ENCODE data around the gene HSPBAP1.

Gene HSPBAP1, protein sequence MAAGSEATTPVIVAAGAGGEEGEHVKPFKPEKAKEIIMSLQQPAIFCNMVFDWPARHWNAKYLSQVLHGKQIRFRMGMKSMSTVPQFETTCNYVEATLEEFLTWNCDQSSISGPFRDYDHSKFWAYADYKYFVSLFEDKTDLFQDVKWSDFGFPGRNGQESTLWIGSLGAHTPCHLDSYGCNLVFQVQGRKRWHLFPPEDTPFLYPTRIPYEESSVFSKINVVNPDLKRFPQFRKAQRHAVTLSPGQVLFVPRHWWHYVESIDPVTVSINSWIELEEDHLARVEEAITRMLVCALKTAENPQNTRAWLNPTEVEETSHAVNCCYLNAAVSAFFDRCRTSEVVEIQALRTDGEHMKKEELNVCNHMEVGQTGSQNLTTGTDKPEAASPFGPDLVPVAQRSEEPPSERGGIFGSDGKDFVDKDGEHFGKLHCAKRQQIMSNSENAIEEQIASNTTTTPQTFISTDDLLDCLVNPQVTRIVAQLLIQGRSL

DNA sequence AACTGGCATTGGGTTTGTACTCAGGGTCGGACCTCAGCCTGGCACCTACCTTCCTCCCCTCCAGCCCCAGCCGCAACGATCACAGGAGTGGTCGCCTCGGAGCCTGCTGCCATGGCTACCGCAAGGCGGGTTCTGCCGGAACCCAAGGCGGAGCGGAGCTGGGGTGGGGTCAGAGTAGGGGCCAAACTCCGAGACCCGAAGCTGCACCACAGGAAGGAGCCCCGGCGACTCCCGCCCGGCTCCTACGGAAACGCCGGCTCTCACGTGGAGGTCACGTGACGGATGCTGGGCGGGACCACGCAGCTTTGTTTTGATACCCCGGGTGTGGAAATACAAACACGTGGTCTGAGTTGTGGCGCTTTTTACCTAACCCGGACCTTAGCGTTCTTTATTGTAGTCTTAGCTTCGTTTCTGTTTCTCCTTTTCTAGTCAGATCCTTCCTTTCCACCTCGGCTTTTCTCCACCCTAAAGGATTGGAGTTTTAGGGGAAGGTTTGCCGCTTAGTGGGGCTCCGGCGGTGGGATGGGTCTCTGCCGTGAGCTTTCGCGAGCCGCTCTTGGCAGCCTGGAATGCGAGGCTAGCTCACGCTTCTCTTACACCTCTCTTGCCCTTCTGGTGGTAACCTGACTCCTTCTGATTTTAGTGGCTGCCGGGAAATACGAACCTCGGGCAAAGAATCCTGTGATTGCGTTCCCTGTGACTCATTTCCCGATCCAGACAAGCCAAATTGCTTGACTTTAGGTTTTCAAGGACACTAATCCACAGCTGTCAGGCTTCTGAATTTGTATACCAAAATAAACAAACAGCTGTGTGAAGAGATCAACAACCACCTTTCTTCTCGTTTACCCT lies at the start of gene HSPBAP1:
TSS of gene HSPBAP1 (minus strand) at position 264 of the 849 bp plus-strand sequence. CDS start at position 113, 151 bp downstream.
- TF ChIP-seq, protein P1, sequence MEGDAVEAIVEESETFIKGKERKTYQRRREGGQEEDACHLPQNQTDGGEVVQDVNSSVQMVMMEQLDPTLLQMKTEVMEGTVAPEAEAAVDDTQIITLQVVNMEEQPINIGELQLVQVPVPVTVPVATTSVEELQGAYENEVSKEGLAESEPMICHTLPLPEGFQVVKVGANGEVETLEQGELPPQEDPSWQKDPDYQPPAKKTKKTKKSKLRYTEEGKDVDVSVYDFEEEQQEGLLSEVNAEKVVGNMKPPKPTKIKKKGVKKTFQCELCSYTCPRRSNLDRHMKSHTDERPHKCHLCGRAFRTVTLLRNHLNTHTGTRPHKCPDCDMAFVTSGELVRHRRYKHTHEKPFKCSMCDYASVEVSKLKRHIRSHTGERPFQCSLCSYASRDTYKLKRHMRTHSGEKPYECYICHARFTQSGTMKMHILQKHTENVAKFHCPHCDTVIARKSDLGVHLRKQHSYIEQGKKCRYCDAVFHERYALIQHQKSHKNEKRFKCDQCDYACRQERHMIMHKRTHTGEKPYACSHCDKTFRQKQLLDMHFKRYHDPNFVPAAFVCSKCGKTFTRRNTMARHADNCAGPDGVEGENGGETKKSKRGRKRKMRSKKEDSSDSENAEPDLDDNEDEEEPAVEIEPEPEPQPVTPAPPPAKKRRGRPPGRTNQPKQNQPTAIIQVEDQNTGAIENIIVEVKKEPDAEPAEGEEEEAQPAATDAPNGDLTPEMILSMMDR (IDR thresholded peaks at IDR 0.05), result no peak

DNA sequence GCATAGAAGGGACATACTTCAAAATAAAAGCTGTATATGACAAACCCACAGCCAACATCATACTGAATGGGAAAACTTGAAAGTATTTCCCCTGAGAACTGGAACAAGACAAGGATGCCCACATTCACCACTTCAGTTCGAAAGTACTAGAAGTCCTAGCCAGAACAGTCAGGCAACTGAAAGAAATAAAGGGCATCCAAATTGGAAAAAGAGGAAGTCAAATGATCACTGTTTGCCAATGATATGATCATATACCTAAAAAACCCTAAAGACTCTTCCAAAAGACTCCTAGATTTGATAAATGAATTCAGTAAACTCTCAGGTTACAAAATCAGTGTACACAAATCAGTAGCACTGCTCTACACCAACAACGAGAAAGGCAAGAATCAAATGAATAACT lies 42.0 kb upstream of the HSPBAP1 start:
- TF ChIP-seq, protein P1 (IDR thresholded peaks at IDR 0.05), result no peak

DNA sequence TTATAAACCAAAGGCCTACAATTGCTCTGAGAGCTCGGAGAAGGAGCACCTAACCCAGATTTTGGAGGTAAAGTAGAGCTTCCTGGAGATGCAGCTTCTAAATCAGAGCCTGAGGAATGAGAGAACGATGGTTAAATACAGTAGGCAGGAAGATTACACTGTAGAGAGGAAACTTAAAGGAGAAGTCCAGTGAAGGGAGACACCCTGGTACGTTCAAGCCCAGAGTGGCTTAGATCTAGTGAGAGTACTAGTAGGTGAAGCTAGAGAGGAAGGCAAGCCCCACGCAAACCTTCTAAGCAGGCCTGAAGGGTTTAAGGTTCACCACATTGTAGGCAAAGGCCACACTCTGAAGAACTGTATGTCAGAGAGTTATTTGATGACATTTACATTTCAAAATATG lies 34.6 kb upstream of the HSPBAP1 start:
- TF ChIP-seq, protein P1 (IDR thresholded peaks at IDR 0.05), result no peak

DNA sequence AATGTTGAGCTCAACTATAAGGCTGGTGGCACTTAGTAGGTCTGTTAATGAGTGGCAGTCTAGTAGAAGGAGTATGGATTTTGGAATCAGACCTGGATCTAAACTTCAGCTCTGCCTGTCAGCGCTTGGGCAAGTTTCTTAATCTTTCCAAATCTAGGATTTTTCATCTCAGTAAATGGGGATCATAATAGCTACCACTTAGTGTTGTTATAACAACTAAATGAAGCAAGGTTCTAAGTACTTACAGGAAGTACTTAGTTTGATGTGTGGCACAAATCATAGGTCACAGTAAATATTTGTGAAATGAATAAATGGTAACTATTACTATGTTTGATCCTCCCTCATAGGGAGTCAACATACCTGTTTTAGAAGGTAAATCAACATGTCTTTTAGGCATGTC lies 32.6 kb upstream of the HSPBAP1 start:
- TF ChIP-seq, protein P1 (IDR thresholded peaks at IDR 0.05), result no peak

DNA sequence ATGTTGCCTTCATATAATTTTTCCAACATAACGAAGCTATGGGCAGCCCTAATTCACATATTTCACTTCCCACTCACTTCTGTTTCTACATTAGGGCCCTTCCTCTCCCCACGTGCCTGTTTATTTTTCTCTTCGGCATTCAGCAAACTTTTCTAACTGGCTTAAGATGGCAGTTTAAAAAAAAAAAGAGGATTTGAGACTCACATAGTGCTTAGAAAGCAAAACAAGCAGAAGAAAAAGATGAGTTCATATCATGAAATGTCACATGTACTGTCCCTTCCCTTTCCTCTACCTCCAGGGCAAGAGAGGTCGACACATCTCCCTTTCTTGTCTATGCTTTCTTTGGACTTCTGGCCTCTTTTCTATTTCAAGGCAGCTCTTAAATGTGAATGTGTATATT lies 31.8 kb upstream of the HSPBAP1 start:
- TF ChIP-seq, protein P1 (IDR thresholded peaks at IDR 0.05), result no peak

DNA sequence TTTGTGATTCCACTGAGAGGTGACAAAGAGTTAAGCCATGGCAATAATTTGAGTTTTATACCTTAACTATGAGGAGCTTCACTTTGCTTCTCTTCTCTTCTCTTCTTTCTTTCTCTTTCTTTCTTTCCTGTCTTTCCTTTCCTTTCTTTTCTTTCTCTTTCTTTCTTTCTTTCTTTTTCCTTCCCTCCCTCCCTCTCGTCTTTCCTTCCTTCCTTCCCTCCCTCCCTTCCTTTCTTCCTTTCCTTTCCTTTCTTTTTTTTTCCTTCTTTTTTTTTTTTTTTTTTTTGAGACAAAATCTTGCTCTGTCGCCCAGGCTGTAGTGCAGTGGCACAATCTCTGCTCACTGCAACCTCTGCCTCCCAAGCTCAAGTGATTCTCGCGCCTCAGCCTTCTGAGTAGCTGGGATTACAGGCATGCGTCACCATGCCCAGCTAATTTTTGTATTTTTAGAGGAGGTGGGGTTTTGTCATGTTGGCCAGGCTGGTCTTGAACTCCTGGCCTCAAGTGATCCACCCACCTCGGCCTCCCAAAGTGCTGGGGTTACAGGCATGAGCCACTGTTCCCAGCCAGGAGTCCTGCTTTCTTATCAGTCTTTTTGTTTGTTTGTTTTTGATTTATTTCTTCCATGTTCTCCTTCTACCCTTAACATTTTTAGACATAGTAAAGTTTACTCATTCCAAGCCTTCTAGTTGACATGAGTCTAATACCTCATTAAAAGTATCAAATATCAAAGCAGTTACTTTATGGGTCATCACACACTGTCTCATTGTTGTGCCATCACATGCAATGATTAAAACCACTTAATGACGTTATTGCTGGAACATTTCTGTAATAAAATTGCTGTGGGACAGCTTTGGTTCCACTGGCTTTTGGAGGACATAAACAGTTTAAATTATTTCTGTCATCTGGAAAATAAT lies 31.1 kb upstream of the HSPBAP1 start:
- TF ChIP-seq, protein P1 (IDR thresholded peaks at IDR 0.05), result no peak

DNA sequence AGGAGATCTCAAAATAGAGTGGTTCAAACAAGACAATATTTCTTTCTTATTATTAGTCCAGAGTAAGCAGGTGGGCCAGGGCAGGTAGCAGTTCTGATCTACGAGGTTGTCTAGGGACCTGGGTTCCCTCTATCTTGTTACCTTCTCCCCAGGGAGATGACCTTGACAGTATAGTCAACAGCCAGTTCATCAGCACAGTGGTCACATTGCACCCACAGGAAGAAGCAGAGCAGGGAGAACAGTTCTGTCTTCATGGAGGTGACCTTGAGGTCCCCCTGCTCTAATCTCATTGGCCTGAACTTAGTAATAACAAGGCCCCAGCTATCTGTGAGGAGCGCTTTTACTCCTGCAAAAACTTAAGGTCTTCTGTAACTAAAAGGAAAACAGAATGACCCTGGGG lies 23.0 kb upstream of the HSPBAP1 start:
- TF ChIP-seq, protein P1 (IDR thresholded peaks at IDR 0.05), result no peak

All from LNCAP (cell line).